ENCODE data around the gene SLC39A6. TPM values are rescaled to one million over a fixed set of nuclear protein-coding genes. Genes with fewer than 3 reads are reported as not detected.
A peak's percentile ranks its signal among the peaks of the same experiment; 100 is the strongest.
"Not testable (repeated sequence)": the region's sequence is repeated elsewhere in the genome, so short reads cannot be mapped to it uniquely, and the experiment has no call there.

The SLC39A6 gene
- total RNA-seq, 3 donors from 2014 or later = 6.6 to 23.3 (median 10.3) TPM

GRCh38 chr18:36128907-36129299, 237 bp downstream of the SLC39A6 start:
- no peak for DNase-seq
- Histone ChIP-seq H3K36me3 (ENCODE audit: low read depth) (no peaks in the 10 kb centered on the region), H3K4me1 (ENCODE audit: low read depth) (peaks cover 16% of the 10 kb centered on the region), H3K9me3 (no peaks in the 10 kb centered on the region), H3K4me3 (peak overlapping the region; percentile 52)
- intact Hi-C loops (cut with DNase I, micrococcal nuclease) = no loop called here
- peak; percentile 7 for ATAC-seq
- no peak for TF ChIP-seq CTCF (IDR thresholded peaks at IDR 0.05)

DNA sequence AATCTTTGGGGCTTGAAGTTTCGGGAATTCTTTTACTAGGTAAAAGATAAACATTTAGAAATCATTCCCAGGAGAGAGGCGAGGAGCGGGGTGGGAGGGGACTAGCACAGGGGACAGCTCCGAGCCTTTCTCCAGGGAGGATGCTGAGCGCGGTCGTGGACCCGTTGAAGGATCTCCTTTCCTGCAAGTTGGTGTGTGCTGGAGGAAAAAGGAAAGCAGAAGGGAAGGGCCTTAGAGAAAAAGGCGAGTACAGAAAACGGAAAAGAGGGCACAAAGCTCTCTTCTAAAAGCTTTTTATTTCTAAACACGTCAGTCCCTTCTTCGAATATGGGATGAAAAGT, 640 bp downstream of the SLC39A6 start:
- ATAC-seq = no peak

DNA sequence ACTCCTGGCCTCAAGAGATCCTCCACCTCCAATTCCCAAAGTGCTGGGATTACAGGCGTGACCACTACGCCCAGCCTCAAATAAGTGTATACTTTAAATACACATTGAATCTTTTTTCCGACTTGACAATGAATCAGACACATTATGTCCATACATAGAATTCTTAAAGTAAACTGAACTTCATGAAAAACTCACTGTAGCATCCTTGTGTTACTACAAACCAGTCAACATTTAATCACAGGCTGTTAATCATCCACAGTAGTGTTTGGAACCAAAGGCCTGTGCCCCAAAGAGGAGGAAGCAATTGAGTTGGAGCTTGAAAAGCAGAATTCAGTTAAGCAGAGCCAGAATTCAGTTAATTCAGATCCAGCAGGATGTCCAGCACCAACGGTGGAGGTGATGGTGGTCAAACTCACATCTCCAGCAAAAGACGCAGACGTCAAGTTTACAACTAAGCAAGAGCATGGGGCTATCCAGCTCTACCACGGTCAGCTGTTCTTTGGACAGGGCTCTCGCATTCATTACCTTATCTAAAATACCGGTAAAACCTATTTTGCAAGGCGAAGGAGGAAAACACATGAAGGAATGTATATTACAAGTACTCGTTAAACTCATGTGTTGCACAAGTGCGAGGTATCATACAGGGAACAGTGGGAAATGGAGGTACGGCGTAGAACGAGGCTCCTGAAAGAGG, 1.2 kb downstream of the SLC39A6 start:
- Histone ChIP-seq H3K36me3 (ENCODE audit: low read depth) (no peaks in the 10 kb centered on the region), H3K9me3 (no peaks in the 10 kb centered on the region), H3K4me3 (no peak overlapping the region), H3K4me1 (ENCODE audit: low read depth) (peaks cover 16% of the 10 kb centered on the region)
- peak in 1 of 3 donors; percentile 4 for DNase-seq
- intact Hi-C loops (cut with DNase I, micrococcal nuclease) = no loop called here
- ATAC-seq = no peak
- no peak for TF ChIP-seq CTCF (IDR thresholded peaks at IDR 0.05)

More for the DNA sequence above, 640 bp downstream of the SLC39A6 start:
- Histone ChIP-seq H3K9me3 (no peaks in the 10 kb centered on the region), H3K4me1 (ENCODE audit: low read depth) (peaks cover 16% of the 10 kb centered on the region), H3K4me3 (peak overlapping the region; percentile 52), H3K36me3 (ENCODE audit: low read depth) (no peaks in the 10 kb centered on the region)
- intact Hi-C loops (cut with DNase I, micrococcal nuclease) = no loop called here
- no peak for TF ChIP-seq CTCF (IDR thresholded peaks at IDR 0.05)
- DNase-seq = peak in 2 of 3 donors; percentile 29 to 37

DNA sequence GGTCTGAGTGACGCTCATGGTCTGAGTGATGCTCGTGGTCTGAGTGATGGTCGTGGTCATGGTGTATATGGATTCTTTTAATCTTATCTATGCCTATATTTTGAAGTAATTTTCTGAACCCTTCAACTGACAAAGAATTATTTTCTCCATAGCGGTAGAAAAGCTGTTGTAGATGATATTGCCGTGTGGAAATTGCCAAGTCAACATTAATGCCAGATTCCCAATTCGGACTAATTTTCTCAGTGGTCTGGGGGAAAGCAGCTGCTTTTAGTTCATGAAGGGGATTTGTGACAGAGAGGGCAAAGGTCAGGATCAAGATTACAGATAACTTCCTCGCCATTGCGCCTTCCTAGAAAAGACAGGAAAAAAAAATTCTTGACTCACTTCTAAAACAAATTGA, 2.5 kb downstream of the SLC39A6 start:
- intact Hi-C loops (cut with DNase I, micrococcal nuclease) = no loop called here
- peaks cover 12% of the 10 kb centered on the region for H3K4me1 ChIP-seq (ENCODE audit: low read depth)
- no peak for TF ChIP-seq CTCF (IDR thresholded peaks at IDR 0.05)
- H3K9me3 ChIP-seq = no peaks in the 10 kb centered on the region
- H3K4me3 ChIP-seq = no peak overlapping the region
- no peaks in the 10 kb centered on the region for H3K36me3 ChIP-seq (ENCODE audit: low read depth)
- ATAC-seq (no peak), DNase-seq (no peak)

GRCh38 chr18:36124841-36125240, 4.3 kb downstream of the SLC39A6 start:
- Histone ChIP-seq H3K9me3 (no peaks in the 10 kb centered on the region), H3K36me3 (ENCODE audit: low read depth) (no peaks in the 10 kb centered on the region), H3K4me3 (no peak overlapping the region), H3K4me1 (ENCODE audit: low read depth) (no peaks in the 10 kb centered on the region)
- DNase-seq (no peak), ATAC-seq (no peak)
- intact Hi-C loops (cut with DNase I, micrococcal nuclease) = no loop called here
- TF ChIP-seq CTCF (IDR thresholded peaks at IDR 0.05) = no peak

GRCh38 chr18:36120297-36120696, 8.8 kb downstream of the SLC39A6 start:
- ATAC-seq (no peak), DNase-seq (no peak)
- Histone ChIP-seq H3K4me1 (ENCODE audit: low read depth) (no peaks in the 10 kb centered on the region), H3K9me3 (no peaks in the 10 kb centered on the region), H3K36me3 (ENCODE audit: low read depth) (no peaks in the 10 kb centered on the region), H3K4me3 (no peak overlapping the region)
- intact Hi-C loops (cut with DNase I, micrococcal nuclease) = no loop called here
- TF ChIP-seq CTCF (IDR thresholded peaks at IDR 0.05) = no peak

DNA sequence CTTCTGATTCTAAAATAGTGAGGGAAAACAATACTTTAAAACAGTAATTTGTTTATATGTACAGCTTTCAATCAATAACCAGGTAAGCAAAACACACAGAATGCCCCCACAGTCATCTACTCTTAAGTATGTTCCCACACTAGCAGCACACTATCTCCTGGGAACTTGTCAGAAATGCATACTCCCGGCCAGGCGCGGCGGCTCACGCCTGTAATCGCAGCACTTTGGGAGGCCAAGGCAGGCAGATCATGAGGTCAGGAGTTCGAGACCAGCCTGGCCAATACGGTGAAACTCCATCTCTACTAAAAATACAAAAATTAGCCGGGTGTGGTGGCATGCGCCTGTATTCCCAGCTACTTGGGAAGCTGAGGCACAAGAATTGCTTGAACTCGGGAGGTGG, 12.4 kb downstream of the SLC39A6 start:
- ATAC-seq; H3K36me3 ChIP-seq (ENCODE audit: low read depth); H3K4me1 ChIP-seq (ENCODE audit: low read depth); H3K4me3 ChIP-seq; intact Hi-C loops (cut with DNase I, micrococcal nuclease); H3K9me3 ChIP-seq; DNase-seq: not testable (repeated sequence)
